Measurements from ENCODE around the gene NEURL1B. TPM values are rescaled to one million over a fixed set of nuclear protein-coding genes. Genes with fewer than 3 reads are reported as not detected.

Gene NEURL1B
- total and polyA plus RNA-seq, 4 donors: 1.5 to 10.0 (median 5.5) TPM

- 88% methylated on average over 5 of the region's 5 CpGs for WGBS
- no peaks in the 10 kb centered on the region for H3K4me1 ChIP-seq (ENCODE audit: control insufficient read depth in 4 of 4, insufficient read depth in 4 of 4, low read length in 3 of 4)
- no peak for TF ChIP-seq YY1 (IDR thresholded peaks at IDR 0.05)
- TF ChIP-seq CTCF (IDR thresholded peaks at IDR 0.05; ENCODE audit: low read depth, low read length, missing input control): no peak
- TF ChIP-seq NR2F2 (IDR thresholded peaks at IDR 0.05): no peak
- TF ChIP-seq ATF3 (IDR thresholded peaks at IDR 0.05): no peak
- no peak for TF ChIP-seq HNF4G (IDR thresholded peaks at IDR 0.05)
- TF ChIP-seq FOXA2 (IDR thresholded peaks at IDR 0.05): no peak
- no peak for TF ChIP-seq JUND (IDR thresholded peaks at IDR 0.05)
- TF ChIP-seq HNF4A (conservative IDR thresholded peaks at IDR 0.05): no peak
- no peak for TF ChIP-seq ZBTB33 (IDR thresholded peaks at IDR 0.05)
- no peak for TF ChIP-seq TAF1 (conservative IDR thresholded peaks at IDR 0.05)
- TF ChIP-seq REST (IDR thresholded peaks at IDR 0.05): no peak
- no peak for TF ChIP-seq RAD21 (IDR thresholded peaks at IDR 0.05)
- no peaks in the 10 kb centered on the region for H3K9me3 ChIP-seq (ENCODE audit: control insufficient read depth in 4 of 4, low read length in 3 of 4)
- DNase-seq (ENCODE audit: low spot score): no peak
- H3K27me3 ChIP-seq (ENCODE audit: control insufficient read depth in 4 of 4, insufficient read depth in 4 of 4, low read length in 3 of 4): no peaks in the 10 kb centered on the region
- H3K27ac ChIP-seq (ENCODE audit: low read depth in 1 of 2, low read length in 2 of 2): no peak overlapping the region
- no peak overlapping the region for H3K4me3 ChIP-seq (ENCODE audit: low read depth in 1 of 3, low read length in 3 of 3)
- H3K9ac ChIP-seq (ENCODE audit: low read depth in 1 of 2, low read length in 2 of 2): no peak overlapping the region
- H3K36me3 ChIP-seq (ENCODE audit: control insufficient read depth in 4 of 4, insufficient read depth in 3 of 4, low read depth in 1 of 4, low read length in 3 of 4): no peaks in the 10 kb centered on the region
These were observed 48.2 kb upstream of the NEURL1B start for GRCh38 chr5:172592881-172593280.

- Histone ChIP-seq H3K36me3 (ENCODE audit: control insufficient read depth in 4 of 4, insufficient read depth in 3 of 4, low read depth in 1 of 4, low read length in 3 of 4) (no peaks in the 10 kb centered on the region), H3K27ac (ENCODE audit: low read depth in 1 of 2, low read length in 2 of 2) (no peak overlapping the region), H3K4me3 (ENCODE audit: low read depth in 1 of 3, low read length in 3 of 3) (no peak overlapping the region), H3K27me3 (ENCODE audit: control insufficient read depth in 4 of 4, insufficient read depth in 4 of 4, low read length in 3 of 4) (no peaks in the 10 kb centered on the region), H3K9ac (ENCODE audit: low read depth in 1 of 2, low read length in 2 of 2) (no peak overlapping the region), H3K9me3 (ENCODE audit: control insufficient read depth in 4 of 4, low read length in 3 of 4) (no peaks in the 10 kb centered on the region), H3K4me1 (ENCODE audit: control insufficient read depth in 4 of 4, insufficient read depth in 4 of 4, low read length in 3 of 4) (no peaks in the 10 kb centered on the region)
- WGBS: 89% methylated on average over 12 of the region's 12 CpGs
- no peak for DNase-seq (ENCODE audit: low spot score)
- no peak for TF ChIP-seq ZBTB33 (IDR thresholded peaks at IDR 0.05)
- TF ChIP-seq FOXA2 (IDR thresholded peaks at IDR 0.05): no peak
- no peak for TF ChIP-seq GABPA (IDR thresholded peaks at IDR 0.05 in 1 of 2, conservative IDR thresholded peaks at IDR 0.05 in 1 of 2)
- TF ChIP-seq NR2F2 (IDR thresholded peaks at IDR 0.05): no peak
- TF ChIP-seq YY1 (IDR thresholded peaks at IDR 0.05): no peak
- TF ChIP-seq TAF1 (conservative IDR thresholded peaks at IDR 0.05): no peak
- TF ChIP-seq REST (IDR thresholded peaks at IDR 0.05): no peak
- TF ChIP-seq MAX (IDR thresholded peaks at IDR 0.05): no peak
- no peak for TF ChIP-seq HNF4G (IDR thresholded peaks at IDR 0.05)
- TF ChIP-seq JUND (IDR thresholded peaks at IDR 0.05): no peak
- TF ChIP-seq EGR1 (IDR thresholded peaks at IDR 0.05; ENCODE audit: low read depth in 2 of 2): no peak
- TF ChIP-seq CTCF (IDR thresholded peaks at IDR 0.05; ENCODE audit: low read depth, low read length, missing input control): no peak
These were observed 47.8 kb upstream of the NEURL1B start for GRCh38 chr5:172593306-172593705.
